ENCODE data around the gene POLR3B. TPM values are rescaled to one million over a fixed set of nuclear protein-coding genes. Genes with fewer than 3 reads are reported as not detected.

POLR3B gene
- total and polyA plus RNA-seq, 9 of the 15 experiments (the other 6 are each of a cell fraction or from before 2014, with no cell fraction given): 7.6 to 17.9 (median 14.4) TPM

GRCh38 chr12:106357549-106358395 is at the start of gene POLR3B (continued):
- TF ChIP-seq ZNF174 (CRISPR knock-in tag; IDR thresholded peaks at IDR 0.05) (no peak), ZNF586 (CRISPR knock-in tag; conservative IDR thresholded peaks at IDR 0.05) (no peak), EWSR1 (IDR thresholded peaks at IDR 0.05; ENCODE audit: borderline replicate concordance, low read depth, partially characterized antibody) (no peak), POLR3A (IDR thresholded peaks at IDR 0.05; ENCODE audit: borderline replicate concordance, extremely low read depth, insufficient read depth, insufficient read length) (no peak), SETDB1 (IDR thresholded peaks at IDR 0.05; ENCODE audit: low read length) (peak; percentile 26), PURB (CRISPR knock-in tag; IDR thresholded peaks at IDR 0.05; ENCODE audit: low read depth) (no peak), PHTF2 (CRISPR knock-in tag; IDR thresholded peaks at IDR 0.05) (no peak), ZBTB34 (CRISPR knock-in tag; IDR thresholded peaks at IDR 0.05) (no peak), PCBP2 (IDR thresholded peaks at IDR 0.05; ENCODE audit: low read depth, low read length, poor library complexity, severe bottlenecking) (no peak), TFE3 (CRISPR knock-in tag; IDR thresholded peaks at IDR 0.05) (no peak), XRCC5 (IDR thresholded peaks at IDR 0.05; ENCODE audit: low read depth, low read length) (peak; percentile 99), SMARCC2 (IDR thresholded peaks at IDR 0.05; ENCODE audit: low read depth) (peak; percentile 30; the same call in 1 of the 2 replicates), OTX1 (CRISPR knock-in tag; IDR thresholded peaks at IDR 0.05) (peak; percentile 91; the same call in 1 of the 2 replicates), ZNF347 (CRISPR knock-in tag; IDR thresholded peaks at IDR 0.05; ENCODE audit: low read depth) (no peak), CGGBP1 (CRISPR knock-in tag; IDR thresholded peaks at IDR 0.05) (no peak), KHSRP (IDR thresholded peaks at IDR 0.05) (no peak), KDM4B (IDR thresholded peaks at IDR 0.05; ENCODE audit: borderline replicate concordance in 2 of 2, low read depth in 1 of 2) (no peak; a peak in 1 of 4 replicates), E2F8 (IDR thresholded peaks at IDR 0.05; ENCODE audit: low read depth, partially characterized antibody) (peak; percentile 76), HINFP (tag; conservative IDR thresholded peaks at IDR 0.05; ENCODE audit: low read depth) (no peak), ZNF324 (CRISPR knock-in tag; IDR thresholded peaks at IDR 0.05) (peak; percentile 45; the same call in 1 of the 2 replicates)

All from K562 (cell line).